Hypothalamus (tissue), 51 donors: ENCODE measurements around the gene PRCD.
"Not testable (repeated sequence)": the region's sequence is repeated elsewhere in the genome, so short reads cannot be mapped to it uniquely, and the experiment has no call there.

Experiments
- DNase-seq, 51 donors: peaks; one replicate each; lab custom pipeline; 2025; lab: John Stamatoyannopoulos, UW

Gene PRCD

GRCh38 chr17:76549539-76549938, 9.7 kb downstream of the PRCD start:
- no peak for DNase-seq

GRCh38 chr17:76550712-76551615, 11.1 kb downstream of the PRCD start:
- no peak for DNase-seq

- no peak for DNase-seq
Measured at GRCh38 chr17:76551685-76552084, 11.8 kb downstream of the PRCD start.

GRCh38 chr17:76553178-76553908, 13.5 kb downstream of the PRCD start:
- DNase-seq: no peak

GRCh38 chr17:76554131-76554530, 14.3 kb downstream of the PRCD start:
- DNase-seq: peak in 39 of 51 donors; percentile 15 to 79 (median 48)

GRCh38 chr17:76556765-76557367, 17.0 kb downstream of the PRCD start:
- no peak for DNase-seq

GRCh38 chr17:76557368-76558197, 17.7 kb downstream of the PRCD start:
- peak; percentile 49 to 93 (median 84) for DNase-seq

- DNase-seq: peak in 4 of 51 donors; percentile 9 to 41 (median 33)
Measured at GRCh38 chr17:76558198-76559095, 18.6 kb downstream of the PRCD start.

- not testable (repeated sequence) for DNase-seq
Measured at GRCh38 chr17:76559460-76559859, 19.6 kb downstream of the PRCD start.

GRCh38 chr17:76560036-76560876, 20.4 kb downstream of the PRCD start:
- DNase-seq: no peak

- DNase-seq: no peak
Measured at GRCh38 chr17:76560877-76561221, 21.0 kb downstream of the PRCD start.

GRCh38 chr17:76561332-76561731, 21.5 kb downstream of the PRCD start:
- DNase-seq: no peak

- DNase-seq: no peak
Measured at GRCh38 chr17:76561799-76562268, 22.0 kb downstream of the PRCD start.

GRCh38 chr17:76562734-76563148, 22.9 kb downstream of the PRCD start:
- peak in 1 of 51 donors; percentile 69 for DNase-seq

- not testable (repeated sequence) for DNase-seq
Measured at GRCh38 chr17:76563359-76563758, 23.5 kb downstream of the PRCD start.

GRCh38 chr17:76564991-76565727, 25.3 kb downstream of the PRCD start:
- DNase-seq: not testable (repeated sequence)
